SK-N-SH (cell line): ENCODE measurements around the gene POLN. TPM values are rescaled to one million over a fixed set of nuclear protein-coding genes. Genes with fewer than 3 reads are reported as not detected.

Experiments used
- CTCF ChIA-PET: fragments of 300-600, 350-600 bp; formaldehyde crosslinking; extraction: SDS; loops from one replicate; lab custom pipeline; 2021; lab: Yijun Ruan, JAX
- POLR2A ChIA-PET: fragments of 350-600 bp; sonication (Branson Sonifier 250); formaldehyde crosslinking; extraction: SDS; loops from one replicate; lab custom pipeline; 2020; ENCODE audit warnings: antibody characterized with exemption, inconsistent platforms; lab: Yijun Ruan, JAX
- DNase-seq: peaks from one replicate; pipeline ENCODE4 v3.0.0; 2012
- H2AFZ ChIP-seq: fragments of 200-600 bp; sonication (generic); 2 replicates; pipeline ENCODE4 v1.8.1; 2016; ENCODE audit warnings: antibody characterized with exemption, mild to moderate bottlenecking, low read depth
- H3F3A ChIP-seq: fragments of 200-600 bp; sonication (generic); replicated peaks from 2 replicates; pipeline ENCODE3; 2016; ENCODE audit warnings: antibody characterized with exemption, mild to moderate bottlenecking; ENCODE audit not compliant: insufficient read depth
- H3K27ac ChIP-seq, 2 experiments: fragments of 200-500 bp in 1 of 2; fragments of 200-600 bp in 1 of 2; sonication (Bioruptor generic) in 1 of 2; sonication (generic), shearing (Covaris generic) in 1 of 2; 2 replicates each; pipeline versions ENCODE4 v1.5.1 to v1.6.1; 2014 to 2016; ENCODE audit warnings: low read depth in 2 of 2, inconsistent platforms in 1 of 2, low read length in 1 of 2, mild to moderate bottlenecking in 1 of 2, mixed read lengths in 1 of 2
- H3K27me3 ChIP-seq: fragments of 200-600 bp; sonication (generic), shearing (Covaris generic); 2 replicates; pipeline ENCODE4 v1.6.1; 2016; ENCODE audit warnings: mixed run types; ENCODE audit not compliant: insufficient read depth
- H3K36me3 ChIP-seq, 2 experiments: fragments of 200-500 bp in 1 of 2; fragments of 200-600 bp in 1 of 2; sonication (Bioruptor generic) in 1 of 2; sonication (generic) in 1 of 2; replicated peaks in 1 of 2; 2 replicates each; pipeline versions ENCODE3 to v1.5.1; 2014 to 2016; ENCODE audit warnings: low read length in 1 of 2, mild to moderate bottlenecking in 1 of 2; ENCODE audit not compliant: insufficient read depth in 2 of 2, control insufficient read depth in 1 of 2
- H3K4me1 ChIP-seq, 2 experiments: fragments of 200-500 bp in 1 of 2; fragments of 200-600 bp in 1 of 2; sonication (Bioruptor generic) in 1 of 2; sonication (generic), shearing (Covaris generic) in 1 of 2; 2 replicates each; pipeline versions ENCODE4 v1.5.1 to v1.6.1; 2014 to 2016; ENCODE audit warnings: low read depth in 1 of 2, low read length in 1 of 2, mixed run types in 1 of 2; ENCODE audit not compliant: insufficient read depth in 2 of 2, control insufficient read depth in 1 of 2
- H3K4me2 ChIP-seq: fragments of 200-600 bp; sonication (generic), shearing (Covaris generic); 2 replicates; pipeline ENCODE4 v1.6.1; 2017; ENCODE audit warnings: mixed run types
- H3K4me3 ChIP-seq, 2 experiments: fragments of 200-500 bp in 1 of 2; fragments of 200-600 bp in 1 of 2; sonication (Bioruptor generic) in 1 of 2; sonication (generic), shearing (Covaris generic) in 1 of 2; 2 replicates each; pipeline versions ENCODE4 v1.5.1 to v1.8.1; 2014 to 2016; ENCODE audit warnings: low read depth in 2 of 2, inconsistent platforms in 1 of 2, low read length in 1 of 2, mild to moderate bottlenecking in 1 of 2, mixed read lengths in 1 of 2, moderate library complexity in 1 of 2
- H3K79me2 ChIP-seq: fragments of 200-600 bp; sonication (generic); 2 replicates; pipeline ENCODE4 v1.8.1; 2017; ENCODE audit warnings: mild to moderate bottlenecking; ENCODE audit not compliant: insufficient read depth
- H3K9ac ChIP-seq: fragments of 200-600 bp; sonication (generic); 2 replicates; pipeline ENCODE4 v1.6.1; 2017; ENCODE audit warnings: mixed run types
- H3K9me2 ChIP-seq: fragments of 200-600 bp; sonication (generic); 2 replicates; pipeline ENCODE4 v1.6.1; 2017; ENCODE audit warnings: mixed run types
- H3K9me3 ChIP-seq: fragments of 200-600 bp; sonication (generic); 2 replicates; pipeline ENCODE4 v1.6.1; 2017; ENCODE audit warnings: mixed run types, mild to moderate bottlenecking, moderate library complexity
- H4K20me1 ChIP-seq: fragments of 200-600 bp; sonication (generic); 2 replicates; pipeline ENCODE4 v1.6.1; 2017; ENCODE audit warnings: mild to moderate bottlenecking, mixed run types; ENCODE audit not compliant: insufficient read depth
- FOSL2 ChIP-seq: IDR thresholded peaks from 2 replicates; pipeline ENCODE4 v1.4.0; 2012; ENCODE audit warnings: low read depth, mild to moderate bottlenecking, moderate library complexity, borderline replicate concordance
- MXI1 ChIP-seq: IDR thresholded peaks from 2 replicates; pipeline ENCODE4 v1.6.1; 2012; ENCODE audit warnings: mild to moderate bottlenecking, low read depth, low read length, improper control_type of control experiment
- POLR2AphosphoS5 ChIP-seq: IDR thresholded peaks from 2 replicates; pipeline ENCODE4 v1.6.1; 2012; ENCODE audit warnings: low read depth, low read length
- SIN3A ChIP-seq: IDR thresholded peaks from 2 replicates; pipeline ENCODE4 v1.6.1; 2012; ENCODE audit warnings: low read depth, mild to moderate bottlenecking, low read length, moderate library complexity, borderline replicate concordance
- YY1 ChIP-seq: IDR thresholded peaks from 2 replicates; pipeline ENCODE4 v1.4.0; 2012; ENCODE audit warnings: low read depth, mild to moderate bottlenecking
- polyA plus RNA-seq, 3 experiments: library from polyadenylated mRNA; depleted of rRNA; stranded (reverse); fragments of >200 nt; gene quantifications; 2 replicates each; pipeline ENCODE4 v1.2.3, GENCODE V29; 2012
- small RNA-seq, 7 experiments: library from RNA; depleted of rRNA; stranded (forward); fragments of <200 nt; gene quantifications; one replicate each; pipeline ENCODE3, GENCODE V24; 2012
- TF ChIP-seq, protein P1 (sequence below): IDR thresholded peaks from 2 replicates; pipeline ENCODE4 v1.4.0; 2012; ENCODE audit warnings: low read depth

POLN gene
- polyA plus RNA-seq, 1 of the 3 experiments (the other 2 are of a cell fraction): 0.67 TPM

DNA sequence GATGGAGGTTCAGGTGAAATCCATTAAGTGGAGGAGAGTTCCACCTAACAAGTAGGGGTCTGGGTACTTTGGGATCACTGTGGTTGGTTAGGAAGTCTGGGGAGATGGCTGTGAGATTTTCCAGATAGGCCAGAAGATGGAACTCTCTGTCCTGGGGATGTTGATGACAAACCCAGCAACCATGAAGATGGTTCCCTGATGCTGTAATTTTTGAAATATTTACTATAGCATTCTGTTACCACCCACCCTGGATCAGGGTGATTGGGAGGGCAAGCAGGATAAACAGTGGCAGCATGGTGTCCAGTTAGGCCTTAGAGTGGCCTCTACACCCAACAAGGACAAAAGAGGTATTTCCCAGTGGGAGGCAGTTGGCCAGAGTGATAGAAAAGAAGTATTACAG is 217.2 kb downstream of the POLN start:
- Histone ChIP-seq H3K36me3 (no peaks in the 10 kb centered on the region), H3F3A (no peaks in the 10 kb centered on the region), H3K79me2 (no peaks in the 10 kb centered on the region), H4K20me1 (no peaks in the 10 kb centered on the region), H2AFZ (no peak overlapping the region), H3K4me3 (no peak overlapping the region), H3K4me1 (no peaks in the 10 kb centered on the region), H3K9me2 (no peaks in the 10 kb centered on the region), H3K9me3 (no peaks in the 10 kb centered on the region), H3K4me2 (no peak overlapping the region), H3K27ac (no peak overlapping the region), H3K27me3 (no peaks in the 10 kb centered on the region), H3K9ac (no peak overlapping the region)
- ChIA-PET POLR2A (no interaction called here), CTCF (no interaction called here)
- no peak for DNase-seq
- no peak for TF ChIP-seq YY1
- no peak for TF ChIP-seq FOSL2
- TF ChIP-seq, protein P1, sequence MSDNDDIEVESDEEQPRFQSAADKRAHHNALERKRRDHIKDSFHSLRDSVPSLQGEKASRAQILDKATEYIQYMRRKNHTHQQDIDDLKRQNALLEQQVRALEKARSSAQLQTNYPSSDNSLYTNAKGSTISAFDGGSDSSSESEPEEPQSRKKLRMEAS: no peak
- no peak for TF ChIP-seq POLR2AphosphoS5
- TF ChIP-seq MXI1: no peak
- TF ChIP-seq SIN3A: no peak

Small RNA genes lying within 50 kb of the gene (small RNA-seq; reads per million reads assigned to genes)
- 0 reads per million in 7 experiments for gene COX6B1P5

Other genes starting within 250 kb of the POLN start
- 17.3 and 26.8 TPM in 2 replicates for gene NELFA, start 233.1 kb downstream of the POLN start, polyA plus RNA-seq (2012; rRNA removed)
- 0.43 and 0.86 TPM in 2 replicates for gene NAT8L, start 182.8 kb downstream of the POLN start, polyA plus RNA-seq (2012; rRNA removed)
- gene HAUS3, start within 50 bp of the POLN start, polyA plus RNA-seq (2012; rRNA removed): 6.3 and 6.4 TPM in 2 replicates
- gene MXD4, start 20.0 kb upstream of the POLN start, polyA plus RNA-seq (2012; rRNA removed): 38.6 and 42.2 TPM in 2 replicates
- gene ZFYVE28, start 176.5 kb upstream of the POLN start, polyA plus RNA-seq (2012; rRNA removed): 2.9 and 3.2 TPM in 2 replicates
- 0.13 and 0.55 TPM in 2 replicates for gene CFAP99, start 176.8 kb upstream of the POLN start, polyA plus RNA-seq (2012; rRNA removed)
- 60.7 and 85.3 TPM in 2 replicates for gene RNF4, start 227.0 kb upstream of the POLN start, polyA plus RNA-seq (2012; rRNA removed)